HG03432 (cell line): Measurements from ENCODE around the gene ANKRD27.

Experiments used
- ATAC-seq: cut with Tn5 transposase; IDR thresholded peaks from one replicate; pipeline ENCODE4 v1.9.1; 2021; ENCODE audit warnings: mild to moderate bottlenecking, moderate library complexity; ENCODE audit not compliant: unreplicated experiment

Gene ANKRD27

DNA sequence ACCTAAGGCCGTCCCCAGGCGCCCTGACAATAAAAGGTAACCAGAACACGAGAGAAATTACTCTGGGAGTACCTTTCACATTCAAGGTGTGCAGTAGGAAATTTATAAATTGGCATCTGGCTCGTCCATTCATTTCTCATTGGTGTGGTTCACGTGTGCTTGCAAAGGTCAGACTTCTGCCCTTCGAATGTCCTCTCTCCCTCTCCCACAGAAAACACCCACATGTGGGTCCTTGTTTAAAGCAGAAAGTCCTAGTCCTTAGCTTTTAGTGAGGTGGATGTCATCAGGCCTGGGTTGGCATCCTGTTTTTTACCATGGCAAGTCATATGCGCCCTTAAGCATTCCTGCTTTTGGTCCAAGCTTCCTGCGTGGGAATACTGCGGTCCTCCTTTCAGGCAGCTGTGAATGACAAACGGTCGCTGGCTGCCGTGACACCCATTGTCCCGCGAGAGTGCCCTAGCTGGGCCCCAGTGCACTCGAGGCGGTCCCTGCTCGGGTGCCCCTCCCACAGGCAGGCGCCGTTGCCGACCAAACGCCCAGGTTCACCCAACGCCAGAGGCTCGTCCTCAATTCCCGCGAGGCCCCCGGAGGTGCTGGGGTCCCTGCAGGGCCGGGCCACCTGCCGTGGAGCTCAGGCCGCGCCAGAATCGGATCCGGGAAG is 16.4 kb upstream of the ANKRD27 start, which contains the start of gene NUDT19:
Gene NUDT19, plus strand, starts transcription at position 531 of the 661 bp plus-strand sequence. CDS start 140 bp downstream, outside the sequence.
- peak; percentile 91 for ATAC-seq

DNA sequence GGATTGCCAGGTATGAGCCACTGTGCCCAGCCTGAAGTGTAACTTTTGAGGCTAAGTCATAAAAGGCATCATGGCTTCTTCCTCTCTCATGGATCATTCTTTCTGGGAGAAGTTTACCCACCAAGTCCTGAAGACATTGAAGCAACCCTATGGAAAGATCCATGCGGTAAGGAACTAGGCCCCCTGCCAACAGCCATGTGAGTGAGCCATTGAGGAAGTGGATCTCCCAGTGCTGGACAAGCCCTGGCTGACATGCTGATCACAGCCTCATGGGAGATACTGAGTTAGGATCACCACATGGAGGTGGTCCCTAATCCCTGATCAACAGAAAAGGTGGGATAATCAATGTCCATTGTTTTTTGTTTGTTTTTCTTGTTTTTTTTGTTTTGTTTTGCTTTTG is 13.3 kb upstream of the ANKRD27 start:
- no peak for ATAC-seq

DNA sequence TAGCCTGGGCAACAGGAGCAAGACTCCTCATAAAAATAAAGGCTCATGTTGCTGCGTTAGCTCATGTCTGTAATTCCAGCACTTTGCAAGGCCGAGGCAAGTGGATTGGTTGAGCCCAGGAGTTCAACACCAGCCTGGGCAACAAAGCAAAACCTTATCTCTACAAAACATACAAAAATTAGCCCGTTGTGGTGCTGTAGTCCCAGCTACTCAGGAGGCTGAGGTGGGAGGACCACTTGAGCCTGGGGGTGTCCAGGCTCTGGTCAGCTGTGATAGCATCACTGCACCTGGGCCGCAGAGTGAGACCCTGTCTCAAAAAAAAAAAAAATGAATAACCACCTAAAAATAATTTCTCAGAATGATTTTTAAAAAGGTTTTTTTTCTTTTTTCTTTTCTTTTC is 12.7 kb upstream of the ANKRD27 start:
- no peak for ATAC-seq

DNA sequence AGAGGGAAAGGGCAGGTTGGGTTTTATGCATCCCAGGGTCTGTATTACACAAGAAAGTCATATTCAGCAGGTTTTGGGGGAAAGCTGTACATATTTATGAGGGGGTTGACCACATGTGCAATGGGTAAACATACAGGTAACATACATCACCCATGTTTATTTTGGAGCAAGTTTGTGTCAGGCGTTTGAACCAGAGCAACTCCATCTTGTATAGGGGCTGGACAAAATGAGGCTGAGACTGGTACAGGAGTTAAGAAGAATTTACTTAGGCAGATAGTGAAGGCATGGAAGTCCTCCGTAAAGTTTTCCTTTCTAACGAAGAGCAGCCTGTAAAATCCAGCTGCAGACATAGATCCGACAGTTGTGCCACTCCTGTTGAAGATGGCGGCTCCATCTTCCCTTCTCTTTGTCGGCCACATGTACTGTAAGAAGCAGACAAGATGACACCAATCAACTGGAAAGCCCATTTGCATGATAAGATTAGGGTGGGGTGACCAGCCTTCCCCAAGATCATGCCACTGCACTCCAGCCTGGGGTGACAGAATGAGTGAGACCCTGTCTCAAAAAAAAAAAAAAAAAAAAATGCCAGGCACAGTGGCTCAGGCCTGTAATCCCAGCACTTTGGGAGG is 12.0 kb upstream of the ANKRD27 start:
- no peak for ATAC-seq

DNA sequence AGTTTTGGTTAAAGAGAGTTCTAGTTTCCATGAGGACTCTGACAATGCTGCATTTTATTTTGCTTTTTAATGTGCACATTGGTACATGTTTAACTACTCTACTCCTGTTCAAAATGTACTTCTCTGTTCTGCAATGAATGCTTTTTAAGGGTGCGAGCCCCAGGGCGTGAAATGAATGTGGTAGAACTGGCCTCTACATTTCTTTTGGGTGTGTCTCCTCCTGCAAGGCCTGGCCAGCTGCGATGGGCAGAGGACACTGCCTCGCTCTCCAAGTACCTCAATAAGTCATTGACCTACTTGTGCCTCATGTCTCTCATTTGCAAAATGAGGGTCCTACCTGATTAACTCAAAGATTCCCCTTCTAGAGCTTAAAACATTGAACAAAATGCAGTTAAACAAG is 7.3 kb upstream of the ANKRD27 start:
- no peak for ATAC-seq

DNA sequence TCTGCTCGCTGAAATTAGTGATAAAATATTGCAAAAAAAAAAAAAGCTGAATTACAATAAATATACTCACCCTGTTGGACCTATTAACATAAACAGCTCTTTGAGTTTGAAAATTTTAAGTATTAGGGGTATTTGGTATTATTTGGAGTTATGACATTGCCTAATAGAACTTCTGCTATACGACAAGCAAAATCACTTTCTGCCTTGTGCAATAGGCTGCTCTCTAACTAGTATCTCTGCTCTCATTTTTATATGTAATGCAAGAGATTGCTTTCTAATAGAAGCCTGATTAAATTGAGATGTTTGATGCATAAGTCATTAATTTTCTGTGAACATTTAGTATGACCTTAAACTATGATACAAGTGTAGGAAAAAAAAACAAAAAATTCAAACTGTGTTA is 6.0 kb upstream of the ANKRD27 start:
- no peak for ATAC-seq

DNA sequence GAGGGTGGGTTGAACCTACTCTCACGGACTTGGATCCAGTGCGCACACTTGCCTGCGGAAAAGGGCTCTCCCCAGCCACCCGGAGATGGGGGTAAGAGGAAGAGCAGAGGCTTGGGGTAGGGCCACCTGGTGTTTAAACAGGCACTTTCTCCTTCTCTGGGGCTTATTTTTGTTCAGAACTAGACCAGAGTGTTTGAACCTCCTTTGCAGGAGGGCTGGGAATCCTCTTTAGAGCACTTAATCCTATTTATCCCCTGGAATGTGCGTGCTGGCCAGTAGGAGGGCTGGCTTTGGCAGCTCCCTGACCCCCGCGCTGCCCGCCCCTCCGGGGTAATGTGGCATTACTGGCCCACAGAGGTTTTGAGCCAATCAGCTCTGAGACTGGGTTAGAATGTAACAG is 2.7 kb upstream of the ANKRD27 start:
- ATAC-seq = no peak

DNA sequence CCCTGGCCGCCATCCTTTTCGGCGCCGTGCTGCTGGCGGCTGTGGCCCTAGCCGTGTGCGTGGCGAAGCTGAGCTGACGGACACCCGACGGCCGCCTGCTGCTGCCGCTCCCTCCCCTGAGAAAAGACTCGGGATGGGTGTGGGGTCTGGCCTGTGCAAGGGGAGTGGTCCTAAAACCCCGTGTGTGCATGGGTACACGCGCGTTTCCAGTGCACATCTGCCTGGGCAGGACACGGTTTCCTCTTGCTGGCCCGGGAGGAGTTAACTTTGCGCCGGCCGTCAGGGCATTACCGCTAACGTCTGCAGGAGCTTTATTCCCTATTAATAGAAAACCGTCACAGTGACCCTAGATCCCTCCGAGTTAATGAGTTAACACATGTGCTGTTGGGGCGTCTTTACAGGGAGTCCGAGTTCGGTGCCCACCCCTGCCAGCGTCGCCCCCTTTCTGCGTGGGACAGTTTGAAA is 1.9 kb upstream of the ANKRD27 start:
- no peak for ATAC-seq

DNA sequence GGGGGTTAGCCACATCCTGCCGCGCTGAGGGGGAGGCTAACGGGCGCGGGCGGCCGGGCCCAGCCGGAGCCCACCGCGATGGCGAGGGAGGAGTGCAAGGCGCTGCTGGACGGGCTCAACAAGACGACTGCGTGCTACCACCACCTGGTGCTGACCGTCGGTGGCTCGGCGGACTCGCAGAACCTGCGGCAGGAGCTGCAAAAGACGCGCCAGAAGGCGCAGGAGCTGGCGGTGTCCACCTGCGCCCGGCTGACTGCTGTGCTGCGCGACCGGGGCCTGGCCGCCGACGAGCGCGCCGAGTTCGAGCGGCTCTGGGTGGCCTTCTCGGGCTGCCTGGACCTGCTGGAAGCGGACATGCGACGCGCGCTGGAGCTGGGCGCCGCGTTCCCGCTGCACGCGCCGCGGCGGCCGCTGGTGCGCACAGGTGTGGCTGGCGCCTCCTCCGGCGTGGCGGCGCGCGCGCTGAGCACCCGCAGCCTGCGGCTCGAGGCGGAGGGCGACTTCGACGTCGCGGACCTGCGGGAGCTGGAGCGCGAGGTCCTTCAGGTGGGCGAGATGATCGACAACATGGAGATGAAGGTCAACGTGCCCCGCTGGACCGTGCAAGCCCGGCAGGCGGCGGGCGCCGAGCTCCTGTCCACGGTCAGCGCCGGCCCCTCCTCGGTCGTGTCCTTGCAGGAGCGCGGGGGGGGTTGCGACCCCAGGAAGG is 1.4 kb upstream of the ANKRD27 start:
- no peak for ATAC-seq

DNA sequence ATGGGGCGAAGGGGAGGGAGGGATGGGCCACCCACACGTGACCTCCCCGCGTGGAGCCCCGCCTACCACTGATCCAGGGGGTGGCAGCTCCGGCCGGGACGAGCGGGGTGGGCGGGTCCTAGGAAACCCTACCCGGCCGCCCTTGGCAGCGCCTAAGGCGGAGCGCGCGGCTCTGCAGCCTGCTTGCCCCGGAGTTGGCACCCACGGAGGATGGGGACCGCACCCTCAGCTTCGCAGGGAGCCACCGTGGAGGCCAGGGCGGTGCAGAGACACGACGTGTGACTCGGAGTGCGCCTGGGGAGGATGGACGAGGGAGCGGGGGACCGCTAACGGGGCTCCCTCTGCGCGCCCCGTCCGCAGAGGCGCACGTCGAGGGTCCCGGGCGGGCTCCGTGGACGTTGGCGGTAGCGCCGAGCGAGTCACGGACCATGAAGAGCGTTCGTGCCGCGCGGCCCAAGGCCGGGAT is 773 bp upstream of the ANKRD27 start, which contains the start of gene RGS9BP:
Gene RGS9BP, plus strand, starts transcription at position 129 of the 466 bp plus-strand sequence. CDS start 416 bp downstream, outside the sequence.
- ATAC-seq = peak; percentile 28

DNA sequence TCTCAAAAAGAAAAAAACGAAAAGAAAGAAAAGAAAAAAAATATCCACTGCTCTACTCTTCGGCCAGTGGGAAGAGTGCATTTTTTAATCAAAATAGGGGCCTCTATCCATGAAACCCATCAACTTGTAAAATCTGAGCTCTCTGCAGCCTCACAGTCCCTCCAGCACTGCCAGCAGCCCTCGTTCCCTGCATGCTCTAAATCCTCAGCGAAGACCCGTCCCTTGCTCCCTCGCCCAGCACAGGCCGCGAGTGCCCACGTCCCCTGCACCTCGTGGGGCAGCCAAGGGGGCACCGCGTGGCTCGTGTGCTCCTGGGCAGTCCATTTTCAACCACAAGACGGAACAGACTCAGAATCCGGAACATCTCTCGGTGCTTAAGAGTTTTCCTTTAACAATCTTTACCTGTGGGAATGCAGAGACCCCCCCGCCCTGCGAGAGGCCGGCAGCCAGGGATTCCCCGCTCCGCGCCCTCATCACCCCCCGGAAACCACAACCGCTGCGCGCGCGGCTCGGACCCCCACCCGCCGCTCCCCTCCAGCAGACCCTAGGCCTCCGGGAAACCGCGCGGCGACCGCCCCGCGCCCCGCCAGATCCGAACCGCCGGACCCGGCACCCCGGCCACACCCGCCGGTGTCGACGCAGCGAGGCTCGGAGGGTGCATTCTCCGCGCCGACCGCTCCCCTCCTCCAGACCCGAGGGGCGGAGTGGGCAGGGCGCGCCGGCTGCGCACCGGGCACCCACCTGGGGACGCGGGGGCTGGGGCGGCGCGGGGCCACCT is 638 bp downstream of the ANKRD27 start:
- peak; percentile 15 for ATAC-seq

DNA sequence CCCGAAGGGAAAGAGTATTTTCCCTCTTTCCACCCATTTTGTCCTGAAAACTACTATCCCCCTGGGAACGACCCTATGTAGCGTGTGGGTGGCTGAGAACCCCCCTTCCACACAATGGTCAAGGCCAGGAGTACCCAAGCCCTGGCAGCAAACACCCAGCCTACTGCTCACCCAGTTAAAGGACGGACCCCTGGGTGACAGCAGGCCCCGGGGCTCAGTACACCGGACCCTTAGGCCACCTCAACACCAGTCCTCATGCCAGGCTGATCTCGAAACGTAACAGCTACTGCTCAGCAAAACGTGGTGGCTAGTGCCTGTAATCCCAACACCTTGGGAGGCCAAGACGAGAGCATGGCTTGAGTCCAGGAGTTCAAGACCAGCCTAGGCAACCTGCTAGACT is 1.4 kb downstream of the ANKRD27 start:
- no peak for ATAC-seq

DNA sequence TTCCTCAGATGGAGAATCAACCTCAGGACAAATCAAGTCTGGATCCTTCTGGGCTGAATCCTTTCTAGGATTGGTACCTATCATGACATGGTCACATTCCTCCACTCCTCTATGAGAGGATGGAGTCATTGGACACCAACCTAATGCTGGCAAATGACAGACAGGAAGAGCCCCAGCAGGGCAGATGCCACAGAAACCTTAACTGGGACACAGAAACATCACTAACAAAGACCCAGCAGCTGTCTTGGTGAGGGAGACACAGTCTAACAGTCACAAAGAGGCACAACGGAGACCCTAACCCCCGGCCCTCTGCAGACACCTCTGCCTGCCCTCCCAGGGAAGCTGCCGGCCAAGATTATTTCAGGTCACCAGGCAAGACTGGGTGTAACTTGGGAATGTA is 2.1 kb downstream of the ANKRD27 start:
- ATAC-seq = no peak

DNA sequence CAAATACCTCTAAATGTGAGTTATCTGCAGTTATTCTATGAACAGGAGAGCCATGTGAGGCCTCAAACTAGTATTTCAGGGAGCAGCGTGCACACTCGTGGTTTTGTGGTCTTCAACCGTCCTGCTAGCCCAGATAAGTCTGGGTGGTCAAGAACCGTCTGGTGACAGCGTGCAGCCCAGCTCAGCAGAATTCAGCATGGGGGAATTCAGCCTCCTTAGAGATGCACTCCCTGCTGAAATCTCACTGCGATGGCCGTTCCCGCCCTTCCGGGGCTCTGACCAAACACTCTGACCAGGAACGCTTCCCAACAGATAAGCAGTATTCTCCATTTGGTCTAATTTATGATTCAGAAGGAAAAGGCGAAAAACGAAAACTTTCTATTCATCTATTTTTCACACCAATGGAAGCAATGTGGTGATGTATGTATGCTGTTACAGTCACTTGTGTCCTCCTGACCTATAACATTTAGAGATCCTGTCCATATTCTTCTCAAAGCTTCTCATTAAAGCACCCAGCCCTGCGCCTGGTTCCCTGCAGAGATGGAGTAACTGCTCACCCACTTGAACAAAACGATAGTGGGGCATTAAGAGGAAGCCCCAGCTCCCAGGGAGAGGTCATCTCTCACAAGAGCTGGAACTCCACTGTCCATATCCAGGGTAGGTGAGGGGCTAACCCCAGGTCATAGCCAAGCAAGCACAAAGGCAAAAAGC is 2.9 kb downstream of the ANKRD27 start:
- no peak for ATAC-seq

DNA sequence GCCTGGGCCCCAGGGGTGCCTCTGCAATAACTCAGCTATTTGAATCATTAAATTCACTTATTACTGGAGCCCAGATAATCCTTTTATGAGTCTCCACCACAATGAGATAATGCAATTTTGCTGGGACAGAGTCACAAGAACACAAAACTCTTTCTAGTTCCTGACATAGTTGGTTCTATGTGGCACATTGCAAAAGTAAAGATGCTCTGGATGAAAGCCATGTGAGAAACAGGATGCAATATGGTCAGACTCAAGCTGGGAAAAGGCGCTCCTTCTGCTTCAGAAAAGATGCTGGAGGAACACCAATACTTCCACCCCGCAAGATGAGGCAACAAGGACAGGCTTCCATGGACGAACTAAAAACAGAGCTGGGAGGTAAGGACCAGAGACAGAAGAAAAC is 5.7 kb downstream of the ANKRD27 start:
- ATAC-seq = no peak

DNA sequence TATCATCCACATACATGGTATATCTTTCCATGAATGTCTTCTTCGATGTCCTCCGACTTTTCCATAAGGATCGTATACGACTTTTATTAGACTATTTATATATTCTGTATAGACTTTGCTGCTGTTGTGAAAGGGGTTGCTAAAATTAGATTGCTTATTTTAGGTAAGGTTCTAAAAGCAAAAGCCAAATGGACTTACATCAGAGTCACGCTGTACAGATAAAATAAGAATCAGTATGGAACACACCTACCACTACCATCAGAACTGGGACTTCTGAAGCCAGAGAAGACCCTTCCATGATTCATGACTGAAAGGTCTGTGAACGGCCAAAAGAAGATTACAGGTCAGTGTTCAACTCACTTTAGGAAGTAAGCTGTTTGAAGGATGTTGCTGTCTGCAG is 8.9 kb downstream of the ANKRD27 start:
- ATAC-seq = no peak

DNA sequence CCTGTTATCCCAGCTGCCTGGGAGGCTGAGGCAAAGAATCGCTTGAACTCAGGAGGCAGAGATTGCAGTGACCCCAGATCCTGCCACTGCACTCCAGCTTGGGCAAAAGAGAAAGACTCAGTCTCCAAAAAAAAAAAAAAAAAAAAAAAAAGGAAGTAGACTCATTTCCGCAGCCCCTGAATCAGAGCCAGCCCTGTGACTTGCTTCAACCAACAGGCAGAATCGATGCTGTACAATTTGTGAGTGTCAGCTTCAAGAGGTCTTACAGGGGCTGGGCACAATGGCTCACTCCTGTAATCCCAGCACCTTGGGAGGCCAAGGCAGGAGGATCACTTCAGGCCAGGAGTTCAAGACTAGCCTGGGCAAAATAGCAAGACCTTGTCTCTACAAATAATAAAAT is 12.8 kb downstream of the ANKRD27 start:
- ATAC-seq = no peak

DNA sequence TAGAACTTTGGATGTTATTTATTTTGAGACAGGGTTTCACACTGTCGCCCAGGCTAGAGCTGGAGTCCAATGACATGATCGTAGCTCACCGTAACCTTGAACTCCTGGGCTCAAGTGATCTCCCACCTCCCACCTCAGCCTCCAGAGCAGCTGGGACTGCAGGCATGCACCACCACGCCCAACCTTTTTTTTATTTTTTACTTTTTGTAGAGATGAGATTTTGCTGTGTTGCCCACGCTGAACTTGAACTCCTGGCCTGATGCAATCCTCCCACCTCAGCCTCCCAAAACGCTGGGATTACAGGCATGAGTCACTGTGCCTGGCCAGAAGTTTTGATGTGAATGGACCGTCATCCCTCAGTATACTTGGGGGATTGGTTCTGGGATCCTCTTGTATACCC is 13.7 kb downstream of the ANKRD27 start:
- no peak for ATAC-seq

DNA sequence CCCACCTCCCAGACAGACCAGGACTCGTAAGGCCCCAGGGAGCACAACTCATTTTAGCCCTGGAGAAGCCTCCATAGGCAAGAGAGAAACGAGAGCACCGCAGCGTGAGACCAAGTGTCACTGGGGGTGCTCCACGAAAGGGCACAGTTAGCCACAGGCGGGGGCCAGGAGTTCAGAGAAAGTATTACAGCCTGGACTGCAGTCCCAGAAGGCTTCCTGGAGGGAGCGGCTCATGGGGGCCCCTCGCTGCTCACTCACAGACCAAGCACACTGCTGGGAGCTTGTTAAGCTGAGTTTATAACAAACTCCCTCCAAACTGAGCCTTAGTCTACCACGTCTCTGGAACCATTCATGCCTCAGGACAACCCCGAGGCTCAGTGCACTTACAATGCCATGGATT is 16.5 kb downstream of the ANKRD27 start:
- ATAC-seq = no peak

DNA sequence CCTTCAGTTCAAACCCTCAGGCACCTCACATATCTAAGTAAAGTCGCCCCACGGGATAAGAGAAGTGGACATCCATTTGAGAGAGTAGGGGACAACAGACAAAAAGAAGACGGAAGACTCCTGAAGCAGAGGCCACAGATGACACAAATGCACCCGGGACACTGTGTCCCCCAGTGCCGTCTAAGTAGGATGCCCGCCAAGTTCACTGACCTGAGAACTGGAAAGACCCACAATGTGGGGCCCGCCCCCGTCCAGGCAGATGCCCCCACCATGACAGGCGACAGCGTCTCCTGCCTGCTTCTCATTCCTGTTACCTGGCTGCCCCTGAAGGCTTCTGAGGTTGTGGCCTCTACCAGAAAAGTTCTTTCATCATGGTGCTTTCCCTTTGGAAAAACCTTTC is 16.9 kb downstream of the ANKRD27 start:
- ATAC-seq = no peak
